ENCODE measurements around the gene TIMP3. TPM values are rescaled to one million over a fixed set of nuclear protein-coding genes. Genes with fewer than 3 reads are reported as not detected.

Gene TIMP3
- polyA plus RNA-seq, 4 donors: 116 to 166 (median 137) TPM

GRCh38 chr22:32877196-32877595 lies 75.7 kb downstream of the TIMP3 start:
- no peak for DNase-seq (ENCODE audit: low read depth in 4 of 4, low spot score in 2 of 4)

GRCh38 chr22:32879550-32879949 lies 78.0 kb downstream of the TIMP3 start:
- no peak for DNase-seq (ENCODE audit: low read depth in 4 of 4, low spot score in 2 of 4)

- no peak for DNase-seq (ENCODE audit: low read depth in 4 of 4, low spot score in 2 of 4)
These were observed 78.6 kb downstream of the TIMP3 start for GRCh38 chr22:32880061-32880460.

GRCh38 chr22:32880505-32880892 lies 79.0 kb downstream of the TIMP3 start:
- no peak for DNase-seq (ENCODE audit: low read depth in 4 of 4, low spot score in 2 of 4)

- peak in 3 of 4 donors; percentile 64 to 81 (median 79) for DNase-seq (ENCODE audit: low read depth in 4 of 4, low spot score in 2 of 4)
These were observed 79.5 kb downstream of the TIMP3 start for GRCh38 chr22:32880893-32881596.

- no peak for DNase-seq (ENCODE audit: low read depth in 4 of 4, low spot score in 2 of 4)
These were observed 80.9 kb downstream of the TIMP3 start for GRCh38 chr22:32882360-32882755.

- DNase-seq (ENCODE audit: low read depth in 4 of 4, low spot score in 2 of 4): no peak
These were observed 81.4 kb downstream of the TIMP3 start for GRCh38 chr22:32882774-32883530.

GRCh38 chr22:32887324-32887980 lies 85.9 kb downstream of the TIMP3 start:
- no peak for DNase-seq (ENCODE audit: low read depth in 4 of 4, low spot score in 2 of 4)

GRCh38 chr22:32888976-32889375 lies 87.5 kb downstream of the TIMP3 start:
- no peak for DNase-seq (ENCODE audit: low read depth in 4 of 4, low spot score in 2 of 4)

- DNase-seq (ENCODE audit: low read depth in 4 of 4, low spot score in 2 of 4): no peak
These were observed 95.4 kb downstream of the TIMP3 start for GRCh38 chr22:32896891-32897290.

- DNase-seq (ENCODE audit: low read depth in 4 of 4, low spot score in 2 of 4): no peak
These were observed 95.9 kb downstream of the TIMP3 start for GRCh38 chr22:32897400-32897799.

GRCh38 chr22:32900886-32901635 lies 99.6 kb downstream of the TIMP3 start:
- DNase-seq (ENCODE audit: low read depth in 4 of 4, low spot score in 2 of 4): no peak

GRCh38 chr22:32901925-32902324 lies 100.4 kb downstream of the TIMP3 start:
- no peak for DNase-seq (ENCODE audit: low read depth in 4 of 4, low spot score in 2 of 4)

GRCh38 chr22:32903507-32903906 lies 102.0 kb downstream of the TIMP3 start:
- DNase-seq (ENCODE audit: low read depth in 4 of 4, low spot score in 2 of 4): no peak

- no peak for DNase-seq (ENCODE audit: low read depth in 4 of 4, low spot score in 2 of 4)
These were observed 102.5 kb downstream of the TIMP3 start for GRCh38 chr22:32904044-32904443.

GRCh38 chr22:32905400-32905799 lies 103.9 kb downstream of the TIMP3 start:
- no peak for DNase-seq (ENCODE audit: low read depth in 4 of 4, low spot score in 2 of 4)

- DNase-seq (ENCODE audit: low read depth in 4 of 4, low spot score in 2 of 4): no peak
These were observed 108.3 kb downstream of the TIMP3 start for GRCh38 chr22:32909581-32910428.

- DNase-seq (ENCODE audit: low read depth in 4 of 4, low spot score in 2 of 4): no peak
These were observed 108.9 kb downstream of the TIMP3 start for GRCh38 chr22:32910429-32910772.

GRCh38 chr22:32911503-32911902 lies 110.0 kb downstream of the TIMP3 start:
- no peak for DNase-seq (ENCODE audit: low read depth in 4 of 4, low spot score in 2 of 4)
